ENCODE results near the gene DOCK4. TPM values are rescaled to one million over a fixed set of nuclear protein-coding genes. Genes with fewer than 3 reads are reported as not detected.

Gene DOCK4
- total RNA-seq, 4 donors from 2014 or later: 6.4 to 20.5 (median 9.7) TPM

DNA sequence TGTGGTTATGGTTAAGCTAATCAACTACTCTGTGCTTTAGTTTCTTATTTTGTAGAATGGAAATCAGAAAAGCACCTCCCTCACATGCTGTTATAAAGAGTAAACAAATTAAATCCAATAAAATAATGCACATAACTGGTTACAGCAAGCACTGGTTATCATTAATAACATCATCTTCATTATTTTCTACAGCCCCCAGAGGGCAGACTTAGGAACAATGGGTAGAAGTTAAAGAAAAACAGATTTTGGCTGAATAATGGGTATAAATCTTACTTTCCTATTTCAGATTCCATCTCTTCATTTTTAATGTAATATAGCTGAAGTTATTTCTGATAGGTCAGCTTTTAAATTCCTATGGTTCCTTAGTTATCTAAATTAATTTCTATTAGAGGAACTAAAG is 126.5 kb downstream of the DOCK4 start:
- no peaks in the 10 kb centered on the region for H3K36me3 ChIP-seq
- TF ChIP-seq EP300 (IDR thresholded peaks at IDR 0.05) (no peak), POLR2AphosphoS5 (IDR thresholded peaks at IDR 0.05) (no peak), POLR2A (IDR thresholded peaks at IDR 0.05) (no peak)
- TF ChIP-seq, protein P1, sequence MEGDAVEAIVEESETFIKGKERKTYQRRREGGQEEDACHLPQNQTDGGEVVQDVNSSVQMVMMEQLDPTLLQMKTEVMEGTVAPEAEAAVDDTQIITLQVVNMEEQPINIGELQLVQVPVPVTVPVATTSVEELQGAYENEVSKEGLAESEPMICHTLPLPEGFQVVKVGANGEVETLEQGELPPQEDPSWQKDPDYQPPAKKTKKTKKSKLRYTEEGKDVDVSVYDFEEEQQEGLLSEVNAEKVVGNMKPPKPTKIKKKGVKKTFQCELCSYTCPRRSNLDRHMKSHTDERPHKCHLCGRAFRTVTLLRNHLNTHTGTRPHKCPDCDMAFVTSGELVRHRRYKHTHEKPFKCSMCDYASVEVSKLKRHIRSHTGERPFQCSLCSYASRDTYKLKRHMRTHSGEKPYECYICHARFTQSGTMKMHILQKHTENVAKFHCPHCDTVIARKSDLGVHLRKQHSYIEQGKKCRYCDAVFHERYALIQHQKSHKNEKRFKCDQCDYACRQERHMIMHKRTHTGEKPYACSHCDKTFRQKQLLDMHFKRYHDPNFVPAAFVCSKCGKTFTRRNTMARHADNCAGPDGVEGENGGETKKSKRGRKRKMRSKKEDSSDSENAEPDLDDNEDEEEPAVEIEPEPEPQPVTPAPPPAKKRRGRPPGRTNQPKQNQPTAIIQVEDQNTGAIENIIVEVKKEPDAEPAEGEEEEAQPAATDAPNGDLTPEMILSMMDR (IDR thresholded peaks at IDR 0.05): no peak
- no peak overlapping the region for H3K4me3 ChIP-seq
- no peaks in the 10 kb centered on the region for H3K27me3 ChIP-seq
- no peak for DNase-seq (ENCODE audit: low spot score in 2 of 2)
- peaks cover 12% of the 10 kb centered on the region for H3K4me1 ChIP-seq
- no peak overlapping the region for H3K27ac ChIP-seq
- no peaks in the 10 kb centered on the region for H3K9me3 ChIP-seq

DNA sequence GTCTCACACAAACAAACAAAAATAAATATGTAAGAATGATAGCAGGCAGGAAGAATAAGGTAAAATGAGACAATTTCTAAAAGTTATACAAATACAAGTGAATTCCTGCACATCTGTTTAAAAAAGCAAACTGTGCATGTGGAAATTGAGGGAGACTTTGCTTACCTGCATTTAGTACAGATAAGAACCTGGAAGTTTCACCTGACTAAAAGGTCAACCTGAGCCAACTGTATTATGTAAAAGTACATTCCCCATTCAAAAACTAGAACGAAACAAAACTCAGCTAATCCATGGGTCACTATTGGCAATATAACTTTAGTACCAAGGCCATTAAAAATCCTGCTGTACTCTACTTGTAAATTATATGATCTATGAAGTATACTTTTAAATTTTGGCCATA is 127.1 kb downstream of the DOCK4 start:
- Histone ChIP-seq H3K4me1 (peaks cover 10% of the 10 kb centered on the region), H3K27me3 (no peaks in the 10 kb centered on the region), H3K27ac (no peak overlapping the region), H3K9me3 (no peaks in the 10 kb centered on the region), H3K4me3 (no peak overlapping the region), H3K36me3 (no peaks in the 10 kb centered on the region)
- TF ChIP-seq EP300 (IDR thresholded peaks at IDR 0.05) (no peak), POLR2AphosphoS5 (IDR thresholded peaks at IDR 0.05) (no peak), POLR2A (IDR thresholded peaks at IDR 0.05) (no peak)
- TF ChIP-seq, protein P1 (IDR thresholded peaks at IDR 0.05): no peak
- 100% methylated on average over 1 of the region's 1 CpG for WGBS
- DNase-seq (ENCODE audit: low spot score in 2 of 2): no peak

DNA sequence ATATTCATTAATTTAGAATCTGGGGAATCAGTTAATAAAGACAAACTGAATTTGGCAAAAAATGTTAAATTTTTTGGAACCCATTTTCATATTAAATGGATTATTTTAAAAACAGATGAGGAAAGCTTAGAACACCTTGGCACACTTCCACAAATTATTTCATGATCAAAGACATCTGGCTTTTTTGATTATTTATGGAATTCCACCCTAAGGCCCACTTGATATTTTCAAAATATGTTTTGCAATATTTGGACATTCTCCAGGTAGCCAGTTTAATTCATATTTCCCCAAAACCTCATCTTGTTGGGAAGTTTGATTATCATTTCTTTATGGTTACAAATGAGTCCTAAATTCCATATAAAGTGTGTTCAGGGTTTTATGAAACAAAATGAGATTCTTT is 129.9 kb downstream of the DOCK4 start:
- Histone ChIP-seq H3K4me1 (peaks cover 3% of the 10 kb centered on the region), H3K27me3 (no peaks in the 10 kb centered on the region), H3K9me3 (no peaks in the 10 kb centered on the region), H3K27ac (no peak overlapping the region), H3K4me3 (no peak overlapping the region), H3K36me3 (no peaks in the 10 kb centered on the region)
- TF ChIP-seq POLR2A (IDR thresholded peaks at IDR 0.05): no peak
- no peak for TF ChIP-seq EP300 (IDR thresholded peaks at IDR 0.05)
- TF ChIP-seq, protein P1 (IDR thresholded peaks at IDR 0.05): no peak
- no peak for TF ChIP-seq POLR2AphosphoS5 (IDR thresholded peaks at IDR 0.05)
- DNase-seq (ENCODE audit: low spot score in 2 of 2): no peak

DNA sequence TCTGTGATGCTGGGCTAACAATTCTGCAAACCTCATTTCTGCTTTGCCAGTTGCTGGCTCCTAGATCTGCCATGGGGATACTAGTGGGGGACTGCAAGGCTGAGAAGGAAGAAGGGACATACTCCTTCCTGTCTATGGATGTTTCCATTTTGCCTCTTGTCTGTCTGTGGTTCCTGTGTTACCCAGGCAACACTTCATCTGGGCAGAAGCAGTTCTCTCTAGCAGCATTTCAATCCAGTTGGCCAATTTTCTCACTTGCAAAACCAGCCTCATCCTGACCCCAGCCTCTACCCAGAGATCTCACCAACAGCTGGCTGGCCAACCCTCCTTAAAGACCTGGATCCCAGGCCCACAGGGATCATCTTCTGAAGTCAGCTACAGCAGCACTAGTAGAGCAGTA is 131.7 kb downstream of the DOCK4 start:
- no peaks in the 10 kb centered on the region for H3K36me3 ChIP-seq
- H3K9me3 ChIP-seq: no peaks in the 10 kb centered on the region
- TF ChIP-seq POLR2AphosphoS5 (IDR thresholded peaks at IDR 0.05) (no peak), POLR2A (IDR thresholded peaks at IDR 0.05) (no peak), EP300 (IDR thresholded peaks at IDR 0.05) (no peak)
- TF ChIP-seq, protein P1 (IDR thresholded peaks at IDR 0.05): no peak
- no peak overlapping the region for H3K4me3 ChIP-seq
- no peak for DNase-seq (ENCODE audit: low spot score in 2 of 2)
- no peak overlapping the region for H3K27ac ChIP-seq
- H3K4me1 ChIP-seq: no peaks in the 10 kb centered on the region
- H3K27me3 ChIP-seq: no peaks in the 10 kb centered on the region

DNA sequence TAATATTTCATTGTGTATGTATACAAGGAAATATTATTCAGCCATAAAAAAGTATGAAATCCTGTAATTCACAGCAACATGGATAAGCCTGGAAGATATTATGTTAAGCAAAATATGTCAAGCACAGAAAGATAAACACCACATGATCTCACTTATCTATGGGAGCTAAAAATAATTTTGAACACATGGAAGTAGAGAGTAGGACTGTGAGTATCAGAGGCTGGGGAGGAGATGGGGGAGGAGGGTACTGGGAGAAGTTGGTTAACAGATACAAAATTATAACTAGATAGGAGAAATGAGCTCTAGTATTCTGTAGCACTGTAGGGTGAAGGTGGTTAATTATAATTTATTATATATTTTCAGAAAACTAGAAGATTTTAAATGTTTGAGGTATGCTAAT is 132.7 kb downstream of the DOCK4 start:
- no peaks in the 10 kb centered on the region for H3K27me3 ChIP-seq
- DNase-seq (ENCODE audit: low spot score in 2 of 2): no peak
- no peak overlapping the region for H3K27ac ChIP-seq
- no peak overlapping the region for H3K4me3 ChIP-seq
- H3K9me3 ChIP-seq: no peaks in the 10 kb centered on the region
- no peaks in the 10 kb centered on the region for H3K36me3 ChIP-seq
- H3K4me1 ChIP-seq: no peaks in the 10 kb centered on the region
- no peak for TF ChIP-seq POLR2AphosphoS5 (IDR thresholded peaks at IDR 0.05)

DNA sequence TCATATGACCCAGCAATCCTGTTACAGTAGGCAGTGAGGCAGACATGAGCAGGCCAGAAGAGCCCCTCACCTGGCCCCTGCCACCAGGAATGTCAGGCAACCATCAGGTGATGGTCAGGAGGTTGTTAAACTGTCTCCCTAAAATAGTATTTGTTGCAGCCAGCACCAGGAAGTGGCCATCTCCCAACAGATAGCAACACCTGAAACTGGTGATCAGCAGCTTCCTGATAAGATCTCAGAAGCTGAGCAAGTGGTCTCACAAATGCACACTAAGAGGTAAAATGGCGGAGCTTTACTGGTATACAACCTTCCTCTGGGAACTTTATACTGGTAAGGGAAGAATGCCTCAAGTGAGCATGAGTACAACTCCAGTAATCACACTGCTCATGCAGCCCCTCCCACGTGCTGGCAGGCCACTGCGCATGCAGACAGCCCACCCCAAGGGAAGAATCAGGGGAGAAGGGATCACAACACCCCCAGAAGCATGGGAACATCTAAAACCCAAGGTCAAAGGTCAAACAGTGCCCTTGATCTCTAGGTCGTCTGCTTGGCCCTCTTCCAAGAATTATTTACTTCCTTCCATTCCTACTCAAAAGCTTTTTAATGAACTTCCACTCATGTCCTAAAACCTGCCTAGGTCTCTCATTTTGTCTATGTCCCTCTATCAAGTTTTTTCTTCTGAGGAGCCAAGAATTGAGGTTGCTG is 133.5 kb downstream of the DOCK4 start:
- WGBS: 66% methylated on average over 4 of the region's 4 CpGs
- Histone ChIP-seq H3K36me3 (no peaks in the 10 kb centered on the region), H3K4me1 (peaks cover under 1% of the 10 kb centered on the region), H3K9me3 (no peaks in the 10 kb centered on the region), H3K27ac (no peak overlapping the region), H3K4me3 (no peak overlapping the region), H3K27me3 (no peaks in the 10 kb centered on the region)
- no peak for DNase-seq (ENCODE audit: low spot score in 2 of 2)
- TF ChIP-seq POLR2A (IDR thresholded peaks at IDR 0.05) (no peak), EP300 (IDR thresholded peaks at IDR 0.05) (no peak), POLR2AphosphoS5 (IDR thresholded peaks at IDR 0.05) (no peak)
- TF ChIP-seq, protein P1 (IDR thresholded peaks at IDR 0.05): no peak
